ENCODE results near the gene MTARC2.

Gene MTARC2

GRCh38 chr1:220748089-220748934, at the start of gene MTARC2:
Gene MTARC2 (plus strand): TSS chr1:220748322. CDS start chr1:220748532, 210 bp downstream.
- Mint-ChIP-seq H3K9me3 (no peaks in the 10 kb centered on the region), H3K4me1 (peaks cover 53% of the 10 kb centered on the region), H3K4me3 (peak within 1 kb of the TSS; percentile 85), H3K27ac (no peak within 1 kb of the TSS), H3K27me3 (ENCODE audit: low read depth, poor library complexity) (peaks cover 77% of the 10 kb centered on the region), H3K36me3 (ENCODE audit: low read depth) (no peaks in the 10 kb centered on the region)
- DNase-seq: peak; percentile 78
- no peak for TF ChIP-seq CTCF (IDR thresholded peaks at IDR 0.05)

- TF ChIP-seq CTCF (IDR thresholded peaks at IDR 0.05): no peak
- H3K36me3 Mint-ChIP-seq (ENCODE audit: low read depth): no peaks in the 10 kb centered on the region
- peaks cover 2% of the 10 kb centered on the region for H3K27me3 Mint-ChIP-seq (ENCODE audit: low read depth, poor library complexity)
- no peak for DNase-seq
- no peaks in the 10 kb centered on the region for H3K4me1 Mint-ChIP-seq
- no peaks in the 10 kb centered on the region for H3K9me3 Mint-ChIP-seq
- H3K27ac Mint-ChIP-seq: no peak overlapping the region
- H3K4me3 Mint-ChIP-seq: no peak overlapping the region
Observed at GRCh38 chr1:220698607-220699016, 49.5 kb upstream of the MTARC2 start.

GRCh38 chr1:220699044-220699443, 49.1 kb upstream of the MTARC2 start:
- no peaks in the 10 kb centered on the region for H3K9me3 Mint-ChIP-seq
- DNase-seq: no peak
- no peak overlapping the region for H3K4me3 Mint-ChIP-seq
- no peak overlapping the region for H3K27ac Mint-ChIP-seq
- no peaks in the 10 kb centered on the region for H3K36me3 Mint-ChIP-seq (ENCODE audit: low read depth)
- H3K4me1 Mint-ChIP-seq: no peaks in the 10 kb centered on the region
- no peak for TF ChIP-seq CTCF (IDR thresholded peaks at IDR 0.05)
- no peaks in the 10 kb centered on the region for H3K27me3 Mint-ChIP-seq (ENCODE audit: low read depth, poor library complexity)

GRCh38 chr1:220700556-220701179, 47.5 kb upstream of the MTARC2 start:
- Mint-ChIP-seq H3K27me3 (ENCODE audit: low read depth, poor library complexity) (no peaks in the 10 kb centered on the region), H3K36me3 (ENCODE audit: low read depth) (no peaks in the 10 kb centered on the region), H3K9me3 (no peaks in the 10 kb centered on the region), H3K4me1 (peaks cover 5% of the 10 kb centered on the region), H3K4me3 (no peak overlapping the region), H3K27ac (no peak overlapping the region)
- TF ChIP-seq CTCF (IDR thresholded peaks at IDR 0.05): no peak
- no peak for DNase-seq

GRCh38 chr1:220701974-220702373, 46.1 kb upstream of the MTARC2 start:
- Mint-ChIP-seq H3K4me1 (peaks cover 13% of the 10 kb centered on the region), H3K4me3 (no peak overlapping the region), H3K27me3 (ENCODE audit: low read depth, poor library complexity) (peaks cover 4% of the 10 kb centered on the region), H3K36me3 (ENCODE audit: low read depth) (no peaks in the 10 kb centered on the region), H3K27ac (no peak overlapping the region), H3K9me3 (no peaks in the 10 kb centered on the region)
- DNase-seq: no peak
- TF ChIP-seq CTCF (IDR thresholded peaks at IDR 0.05): no peak
